ENCODE data around the gene OR4F6.

DNA sequence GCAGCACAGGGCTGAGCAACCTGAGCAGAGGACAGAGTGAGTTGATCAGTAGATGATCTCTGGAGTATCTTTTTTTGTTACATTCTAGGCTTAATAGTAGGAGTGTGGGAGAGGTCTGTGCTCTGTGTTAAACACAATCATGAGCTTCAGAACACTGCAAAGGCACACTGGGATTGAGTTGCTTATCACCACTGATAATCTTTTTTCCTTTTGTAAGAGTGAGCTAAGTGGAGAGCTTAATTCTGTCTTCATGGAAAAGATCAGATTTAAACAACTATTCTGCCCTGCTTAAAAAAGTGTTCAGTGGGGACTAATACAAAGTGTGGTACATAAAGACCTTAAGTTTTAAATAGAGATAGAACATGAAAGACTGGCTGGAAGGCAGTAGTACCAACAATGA lies 1.1 kb downstream of the OR4F6 start:
- TF ChIP-seq, protein P1, sequence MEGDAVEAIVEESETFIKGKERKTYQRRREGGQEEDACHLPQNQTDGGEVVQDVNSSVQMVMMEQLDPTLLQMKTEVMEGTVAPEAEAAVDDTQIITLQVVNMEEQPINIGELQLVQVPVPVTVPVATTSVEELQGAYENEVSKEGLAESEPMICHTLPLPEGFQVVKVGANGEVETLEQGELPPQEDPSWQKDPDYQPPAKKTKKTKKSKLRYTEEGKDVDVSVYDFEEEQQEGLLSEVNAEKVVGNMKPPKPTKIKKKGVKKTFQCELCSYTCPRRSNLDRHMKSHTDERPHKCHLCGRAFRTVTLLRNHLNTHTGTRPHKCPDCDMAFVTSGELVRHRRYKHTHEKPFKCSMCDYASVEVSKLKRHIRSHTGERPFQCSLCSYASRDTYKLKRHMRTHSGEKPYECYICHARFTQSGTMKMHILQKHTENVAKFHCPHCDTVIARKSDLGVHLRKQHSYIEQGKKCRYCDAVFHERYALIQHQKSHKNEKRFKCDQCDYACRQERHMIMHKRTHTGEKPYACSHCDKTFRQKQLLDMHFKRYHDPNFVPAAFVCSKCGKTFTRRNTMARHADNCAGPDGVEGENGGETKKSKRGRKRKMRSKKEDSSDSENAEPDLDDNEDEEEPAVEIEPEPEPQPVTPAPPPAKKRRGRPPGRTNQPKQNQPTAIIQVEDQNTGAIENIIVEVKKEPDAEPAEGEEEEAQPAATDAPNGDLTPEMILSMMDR (IDR thresholded peaks at IDR 0.05) = no peak
- TF ChIP-seq EZH2 (IDR thresholded peaks at IDR 0.05; ENCODE audit: borderline replicate concordance, insufficient read depth, low read depth, low read length, poor library complexity, severe bottlenecking) = no peak

All from B cell (primary cell).